Parathyroid adenoma (tissue), 2 donors: ENCODE data around the gene PER1.
"Not testable (repeated sequence)": the region's sequence is repeated elsewhere in the genome, so short reads cannot be mapped to it uniquely, and the experiment has no call there.

Source experiments
- H2AFZ ChIP-seq: fragments of 300-600 bp; sonication (generic); one replicate; pipeline ENCODE4 v1.7.0; 2017; ENCODE audit warnings: antibody characterized with exemption, mild to moderate bottlenecking
- H3K27ac ChIP-seq: fragments of 300-600 bp; sonication (generic); one replicate; pipeline ENCODE4 v1.7.0; 2017
- H3K27me3 ChIP-seq: fragments of 300-600 bp; sonication (generic); one replicate; pipeline ENCODE4 v1.7.0; 2017; ENCODE audit warnings: low read length; ENCODE audit not compliant: control insufficient read depth, insufficient read depth
- H3K36me3 ChIP-seq: fragments of 300-600 bp; sonication (generic); one replicate; pipeline ENCODE4 v1.7.0; 2017; ENCODE audit warnings: low read length; ENCODE audit not compliant: control insufficient read depth, insufficient read depth
- H3K4me1 ChIP-seq: fragments of 300-600 bp; sonication (generic); one replicate; pipeline ENCODE4 v1.7.0; 2017; ENCODE audit warnings: control low read depth
- H3K4me2 ChIP-seq: fragments of 300-600 bp; sonication (generic); one replicate; pipeline ENCODE4 v1.7.0; 2017; ENCODE audit warnings: low read length
- H3K4me3 ChIP-seq: fragments of 300-600 bp; sonication (generic); one replicate; pipeline ENCODE4 v1.7.0; 2017; ENCODE audit warnings: low read depth, low read length
- H3K79me2 ChIP-seq: fragments of 300-600 bp; sonication (generic); one replicate; pipeline ENCODE4 v1.7.0; 2017; ENCODE audit warnings: control low read depth
- H3K9ac ChIP-seq: fragments of 300-600 bp; sonication (generic); one replicate; pipeline ENCODE4 v1.7.0; 2017; ENCODE audit warnings: mild to moderate bottlenecking
- H3K9me3 ChIP-seq: fragments of 300-600 bp; sonication (generic); one replicate; pipeline ENCODE4 v1.7.0; 2017; ENCODE audit warnings: low read length; ENCODE audit not compliant: control insufficient read depth
- CTCF ChIP-seq: fragments of 300-600 bp; sonication (generic); IDR thresholded peaks from one replicate; pipeline ENCODE4 v1.7.0; 2017; ENCODE audit warnings: antibody characterized with exemption, mild to moderate bottlenecking
- donor health status: primary hyperparathyroidism.

PER1 gene

DNA sequence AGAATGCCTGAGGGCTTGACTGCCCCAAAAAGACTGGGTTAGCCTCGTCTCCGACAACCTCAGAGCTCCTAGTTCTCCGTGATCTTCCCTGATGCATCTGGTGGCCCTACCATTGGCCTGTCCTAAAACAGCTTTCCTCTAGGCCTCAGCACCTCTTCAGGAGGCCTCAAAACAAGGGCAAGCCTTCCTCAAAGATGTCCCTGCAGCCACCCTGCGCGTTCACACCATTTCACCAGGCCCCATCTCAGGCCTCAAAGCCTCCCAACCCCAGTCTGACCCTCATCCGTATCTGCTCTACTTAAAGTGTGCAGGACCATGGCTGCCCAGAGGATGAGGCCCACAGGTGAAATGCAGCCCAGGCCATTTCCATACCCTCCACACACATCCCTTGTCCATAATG lies 41.3 kb downstream of the PER1 start:
- Histone ChIP-seq H3K27me3 (no peaks in the 10 kb centered on the region), H3K79me2 (no peaks in the 10 kb centered on the region), H3K36me3 (no peaks in the 10 kb centered on the region), H3K9ac (no peak overlapping the region), H3K4me1 (no peaks in the 10 kb centered on the region), H3K27ac (no peak overlapping the region), H2AFZ (no peak overlapping the region), H3K9me3 (no peaks in the 10 kb centered on the region), H3K4me3 (no peak overlapping the region), H3K4me2 (no peak overlapping the region)
- no peak for TF ChIP-seq CTCF

GRCh38 chr17:8110456-8110804 lies 41.8 kb downstream of the PER1 start:
- H3K9ac ChIP-seq = no peak overlapping the region
- H2AFZ ChIP-seq = peak overlapping the region; percentile 89
- no peaks in the 10 kb centered on the region for H3K36me3 ChIP-seq
- no peak overlapping the region for H3K4me3 ChIP-seq
- no peak for TF ChIP-seq CTCF
- H3K27ac ChIP-seq = no peak overlapping the region
- H3K4me2 ChIP-seq = peak overlapping the region; percentile 87
- no peaks in the 10 kb centered on the region for H3K79me2 ChIP-seq
- no peaks in the 10 kb centered on the region for H3K27me3 ChIP-seq
- no peaks in the 10 kb centered on the region for H3K4me1 ChIP-seq
- no peaks in the 10 kb centered on the region for H3K9me3 ChIP-seq

- H3K4me2 ChIP-seq = peak overlapping the region; percentile 87
- peak overlapping the region; percentile 89 for H2AFZ ChIP-seq
- H3K79me2 ChIP-seq = no peaks in the 10 kb centered on the region
- no peaks in the 10 kb centered on the region for H3K4me1 ChIP-seq
- H3K9ac ChIP-seq = no peak overlapping the region
- H3K27ac ChIP-seq = no peak overlapping the region
- no peaks in the 10 kb centered on the region for H3K9me3 ChIP-seq
- no peaks in the 10 kb centered on the region for H3K36me3 ChIP-seq
- TF ChIP-seq CTCF = peak; percentile 95
- no peaks in the 10 kb centered on the region for H3K27me3 ChIP-seq
- H3K4me3 ChIP-seq = peak overlapping the region; percentile 47
These were observed 42.3 kb downstream of the PER1 start for GRCh38 chr17:8109661-8110455.

DNA sequence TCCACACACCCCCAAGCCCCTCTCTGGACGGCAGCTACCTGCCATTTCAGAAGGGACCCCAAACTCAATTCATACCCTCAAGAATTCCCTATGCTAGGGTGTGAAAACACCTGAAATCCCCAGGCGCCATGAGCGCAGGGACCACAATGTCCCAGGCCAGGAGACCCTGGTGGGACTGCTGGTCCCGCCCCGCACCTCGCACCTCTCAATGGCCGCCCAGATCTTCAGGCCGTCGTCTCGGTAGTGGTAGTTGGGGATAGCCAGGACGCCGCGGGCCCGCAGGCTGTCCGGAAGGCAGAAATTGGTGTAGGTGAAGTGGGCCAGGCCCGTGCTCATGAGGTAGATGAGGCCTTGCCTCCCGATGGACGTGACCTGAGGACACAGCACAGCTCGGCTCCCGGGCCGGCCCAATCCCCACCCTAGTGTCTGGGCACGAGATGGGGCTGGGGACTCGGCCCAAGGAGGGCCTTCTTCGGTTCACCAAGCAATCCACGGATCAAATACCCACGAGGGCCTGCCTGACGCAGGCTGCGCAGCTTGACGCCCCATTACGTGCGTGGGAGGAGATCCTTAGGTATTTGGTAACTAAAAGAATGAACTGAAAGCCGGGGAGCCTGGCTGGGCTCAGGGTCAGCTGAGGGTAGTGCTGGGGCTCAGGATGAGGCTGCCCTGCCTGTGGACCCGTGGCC lies 43.1 kb downstream of the PER1 start:
- no peak overlapping the region for H3K27ac ChIP-seq
- H3K9ac ChIP-seq = no peak overlapping the region
- H3K36me3 ChIP-seq = no peaks in the 10 kb centered on the region
- H3K9me3 ChIP-seq = no peaks in the 10 kb centered on the region
- no peaks in the 10 kb centered on the region for H3K27me3 ChIP-seq
- H3K79me2 ChIP-seq = no peaks in the 10 kb centered on the region
- no peak overlapping the region for H3K4me2 ChIP-seq
- H2AFZ ChIP-seq = no peak overlapping the region
- TF ChIP-seq CTCF = no peak
- H3K4me1 ChIP-seq = no peaks in the 10 kb centered on the region
- no peak overlapping the region for H3K4me3 ChIP-seq

- H3K79me2 ChIP-seq, H3K9ac ChIP-seq, H3K4me2 ChIP-seq, H3K4me1 ChIP-seq, H3K9me3 ChIP-seq, H3K27ac ChIP-seq, H3K27me3 ChIP-seq, H3K4me3 ChIP-seq, H3K36me3 ChIP-seq, H2AFZ ChIP-seq: not testable (repeated sequence)
These were observed 45.2 kb downstream of the PER1 start for GRCh38 chr17:8106980-8107379.
